Measurements from ENCODE around the gene TBC1D22A. TPM values are rescaled to one million over a fixed set of nuclear protein-coding genes. Genes with fewer than 3 reads are reported as not detected.

The TBC1D22A gene
- total RNA-seq, 2 donors from 2014 or later: 31.9 to 43.4 TPM

- H3K4me1 Mint-ChIP-seq (ENCODE audit: low read depth in 2 of 2): peaks cover 11 to 22% of the 10 kb centered on the region in 2 donors
- no peak for ATAC-seq
- no peaks in the 10 kb centered on the region for H3K36me3 Mint-ChIP-seq
- H3K9me3 Mint-ChIP-seq: no peaks in the 10 kb centered on the region
- H3K27me3 Mint-ChIP-seq: no peaks in the 10 kb centered on the region
- DNase-seq (ENCODE audit: low spot score): no peak
- H3K4me3 Mint-ChIP-seq: no peak overlapping the region
- H3K27ac Mint-ChIP-seq: no peak overlapping the region
Measured at GRCh38 chr22:46908641-46909107, 146.2 kb downstream of the TBC1D22A start.

DNA sequence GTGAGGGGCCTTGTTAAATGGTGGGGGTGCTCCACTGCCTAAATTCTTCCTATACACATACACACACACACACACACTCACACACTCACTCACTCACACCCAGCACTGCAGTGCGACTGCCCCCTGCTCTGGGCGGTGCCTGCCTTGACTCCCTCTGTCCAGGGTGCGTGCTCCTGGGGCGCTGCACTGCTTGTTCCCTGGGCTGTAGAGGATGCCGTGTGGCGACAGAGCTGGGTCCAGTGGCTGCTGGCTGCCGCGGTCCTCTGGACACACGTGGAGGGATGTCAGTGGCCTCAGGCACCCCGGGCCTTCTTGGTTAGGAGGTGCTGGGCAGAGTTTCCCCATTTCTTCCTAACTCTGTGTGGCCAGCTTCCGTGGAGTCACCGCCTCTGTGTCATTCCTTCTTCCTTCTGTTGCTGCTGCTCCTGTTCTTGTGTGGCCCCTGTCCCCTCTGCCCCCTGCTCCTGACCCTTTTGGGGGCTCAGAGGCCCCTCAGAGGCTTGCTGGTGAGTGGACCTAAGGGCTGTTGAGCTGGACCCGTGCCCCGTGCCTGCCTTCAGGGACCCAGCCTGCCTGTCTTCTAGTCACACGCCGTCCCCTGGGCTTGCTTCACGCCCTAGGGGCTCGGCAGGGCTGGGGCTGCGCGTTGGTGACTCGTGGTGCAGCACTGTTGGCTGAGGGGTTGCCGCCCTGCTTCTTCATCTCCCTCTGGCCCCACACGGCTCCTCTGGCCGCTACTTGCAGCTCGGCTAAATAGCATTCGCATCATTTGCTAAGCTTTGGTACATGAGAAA, 147.0 kb downstream of the TBC1D22A start:
- peak overlapping the region in 1 of 2 donors; percentile 48 for H3K27ac Mint-ChIP-seq
- ATAC-seq (peak in 1 of 2 donors; percentile 16), DNase-seq (ENCODE audit: low spot score) (no peak)
- H3K4me1 Mint-ChIP-seq (ENCODE audit: low read depth in 2 of 2): peaks cover 11 to 23% of the 10 kb centered on the region in 2 donors
- H3K9me3 Mint-ChIP-seq: no peaks in the 10 kb centered on the region
- H3K4me3 Mint-ChIP-seq: no peak overlapping the region
- no peaks in the 10 kb centered on the region for H3K36me3 Mint-ChIP-seq
- H3K27me3 Mint-ChIP-seq: no peaks in the 10 kb centered on the region

DNA sequence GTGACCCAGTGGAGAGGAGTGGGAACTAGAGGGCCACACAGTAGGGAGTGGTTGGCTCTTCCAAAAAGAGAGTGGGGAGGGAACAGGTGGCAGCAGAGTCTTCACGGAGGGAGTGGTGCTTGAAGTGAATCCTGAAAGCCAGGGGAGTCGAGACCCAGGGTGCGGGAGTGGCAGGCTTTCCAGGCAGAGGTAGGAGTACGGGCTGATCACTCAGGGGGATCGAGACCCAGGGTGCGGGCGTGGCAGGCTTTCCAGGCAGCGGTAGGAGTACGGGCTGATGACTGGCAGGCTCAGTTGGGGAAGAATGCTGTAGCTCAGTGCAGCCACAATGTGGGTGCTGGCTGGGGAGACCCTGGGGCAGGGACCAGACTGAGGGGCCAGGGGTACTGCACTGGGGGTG, 148.2 kb downstream of the TBC1D22A start:
- Mint-ChIP-seq H3K27ac (peak overlapping the region in 1 of 2 donors; percentile 48), H3K4me1 (ENCODE audit: low read depth in 2 of 2) (peaks cover 11 to 28% of the 10 kb centered on the region in 2 donors), H3K36me3 (no peaks in the 10 kb centered on the region), H3K27me3 (no peaks in the 10 kb centered on the region), H3K4me3 (no peak overlapping the region), H3K9me3 (no peaks in the 10 kb centered on the region)
- no peak for DNase-seq (ENCODE audit: low spot score)
- no peak for ATAC-seq

GRCh38 chr22:46911346-46911745, 148.9 kb downstream of the TBC1D22A start:
- Mint-ChIP-seq H3K27me3 (no peaks in the 10 kb centered on the region), H3K4me3 (no peak overlapping the region), H3K36me3 (no peaks in the 10 kb centered on the region), H3K27ac (no peak overlapping the region), H3K4me1 (ENCODE audit: low read depth in 2 of 2) (peaks cover 11 to 30% of the 10 kb centered on the region in 2 donors), H3K9me3 (no peaks in the 10 kb centered on the region)
- no peak for ATAC-seq
- no peak for DNase-seq (ENCODE audit: low spot score)

DNA sequence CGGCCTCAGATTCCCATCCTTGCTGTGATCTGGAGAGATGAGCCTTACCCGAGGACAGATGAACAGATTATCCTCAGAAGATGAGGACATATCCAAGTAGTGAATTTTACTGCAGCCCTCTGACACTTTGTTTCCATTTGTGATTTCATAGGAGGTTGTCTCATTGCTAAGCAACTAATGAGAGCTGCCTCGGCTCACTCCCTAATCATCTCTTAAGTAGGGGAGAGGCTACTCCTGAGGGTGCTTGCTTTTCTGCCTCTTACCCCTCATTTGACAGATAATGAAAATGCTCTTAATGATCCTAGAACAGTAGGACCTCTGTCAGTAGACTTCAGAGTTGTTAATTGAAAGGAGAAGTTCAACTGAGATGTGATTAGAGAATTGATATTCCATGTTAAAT, 150.9 kb downstream of the TBC1D22A start:
- H3K9me3 Mint-ChIP-seq: no peaks in the 10 kb centered on the region
- no peak overlapping the region for H3K27ac Mint-ChIP-seq
- no peak for ATAC-seq
- peaks cover 21 to 33% of the 10 kb centered on the region in 2 donors for H3K4me1 Mint-ChIP-seq (ENCODE audit: low read depth in 2 of 2)
- no peak for DNase-seq (ENCODE audit: low spot score)
- no peak overlapping the region for H3K4me3 Mint-ChIP-seq
- H3K36me3 Mint-ChIP-seq: no peaks in the 10 kb centered on the region
- H3K27me3 Mint-ChIP-seq: no peaks in the 10 kb centered on the region

DNA sequence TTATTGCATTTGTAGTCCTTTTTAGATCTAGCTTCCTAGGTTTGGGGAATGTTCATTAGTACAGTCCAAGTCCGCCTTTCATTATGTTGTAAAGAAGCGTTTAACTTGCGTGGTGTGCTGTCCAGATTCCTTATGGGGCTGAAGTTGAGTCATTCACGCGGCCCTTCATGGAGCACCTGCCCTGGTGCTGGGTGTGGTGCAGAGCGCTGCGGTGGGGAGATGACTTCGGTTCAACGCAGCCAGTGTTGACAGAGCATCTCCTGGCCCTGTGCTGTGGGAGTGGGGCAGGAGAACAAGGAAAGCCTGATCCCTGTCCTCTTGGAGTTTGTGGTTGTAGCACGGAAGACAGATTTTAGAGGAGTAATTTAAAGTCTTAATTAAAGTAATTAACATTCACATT, 152.0 kb downstream of the TBC1D22A start:
- Mint-ChIP-seq H3K4me1 (ENCODE audit: low read depth in 2 of 2) (peaks cover 27 to 40% of the 10 kb centered on the region in 2 donors), H3K9me3 (no peaks in the 10 kb centered on the region), H3K36me3 (no peaks in the 10 kb centered on the region), H3K27ac (peak overlapping the region in 1 of 2 donors; percentile 47), H3K4me3 (no peak overlapping the region), H3K27me3 (no peaks in the 10 kb centered on the region)
- no peak for ATAC-seq
- DNase-seq (ENCODE audit: low spot score): no peak

DNA sequence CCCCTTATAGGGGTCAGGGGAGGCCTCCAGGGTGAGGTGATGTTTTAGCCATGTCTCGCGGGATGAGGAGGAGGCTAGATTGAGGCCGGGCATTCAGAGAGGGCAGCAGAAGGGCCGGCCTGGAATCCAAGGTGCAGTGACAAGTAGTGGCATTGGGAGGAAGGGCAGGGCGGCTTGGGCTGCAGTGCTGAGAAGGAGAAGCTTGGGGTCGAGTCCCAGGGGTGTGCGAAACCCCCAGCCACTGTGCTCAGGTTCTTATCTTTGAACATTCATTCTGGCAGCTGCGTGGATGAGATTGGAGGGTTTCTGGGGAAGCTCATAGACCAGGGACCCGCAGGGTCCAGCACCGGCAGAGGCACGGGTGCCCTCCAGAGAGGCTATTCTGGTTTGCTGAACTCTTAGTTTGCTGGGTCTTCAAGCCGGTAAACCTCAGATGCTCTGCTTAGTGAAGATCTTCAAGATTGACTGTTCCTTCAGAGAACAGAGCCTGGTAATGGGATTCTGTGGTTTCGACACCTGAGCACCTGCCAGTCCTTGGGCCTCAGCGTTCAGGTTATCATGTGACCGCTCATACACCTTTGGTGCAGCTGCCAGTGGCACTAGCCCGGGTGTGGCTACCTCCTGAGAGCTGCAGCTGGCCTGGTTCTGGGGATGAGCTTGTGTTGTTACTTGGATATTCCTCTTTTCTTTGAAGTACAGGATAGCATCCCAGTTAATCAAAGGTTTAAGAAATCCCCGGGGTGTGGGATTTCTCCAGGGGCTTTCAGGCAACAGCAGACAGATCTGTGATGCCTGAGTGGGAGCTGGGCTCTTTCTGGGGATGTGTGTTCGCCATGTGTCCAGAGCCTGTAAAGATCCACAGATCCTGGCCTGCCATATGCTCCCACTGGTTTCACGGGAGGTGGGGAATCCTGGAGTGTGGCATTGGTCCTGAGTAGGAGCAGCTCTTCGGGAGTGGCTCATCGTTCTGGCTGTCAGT, 152.8 kb downstream of the TBC1D22A start:
- Mint-ChIP-seq H3K36me3 (no peaks in the 10 kb centered on the region), H3K9me3 (no peaks in the 10 kb centered on the region), H3K4me1 (ENCODE audit: low read depth in 2 of 2) (peaks cover 23 to 38% of the 10 kb centered on the region in 2 donors), H3K27ac (peak overlapping the region in 1 of 2 donors; percentile 47), H3K4me3 (no peak overlapping the region), H3K27me3 (no peaks in the 10 kb centered on the region)
- DNase-seq (ENCODE audit: low spot score): no peak
- no peak for ATAC-seq

- no peak overlapping the region for H3K4me3 Mint-ChIP-seq
- no peak for ATAC-seq
- H3K9me3 Mint-ChIP-seq: no peaks in the 10 kb centered on the region
- no peaks in the 10 kb centered on the region for H3K36me3 Mint-ChIP-seq
- H3K27me3 Mint-ChIP-seq: no peaks in the 10 kb centered on the region
- DNase-seq (ENCODE audit: low spot score): no peak
- H3K27ac Mint-ChIP-seq: no peak overlapping the region
- H3K4me1 Mint-ChIP-seq (ENCODE audit: low read depth in 2 of 2): peaks cover 23 to 32% of the 10 kb centered on the region in 2 donors
Measured at GRCh38 chr22:46915950-46916730, 153.7 kb downstream of the TBC1D22A start.

DNA sequence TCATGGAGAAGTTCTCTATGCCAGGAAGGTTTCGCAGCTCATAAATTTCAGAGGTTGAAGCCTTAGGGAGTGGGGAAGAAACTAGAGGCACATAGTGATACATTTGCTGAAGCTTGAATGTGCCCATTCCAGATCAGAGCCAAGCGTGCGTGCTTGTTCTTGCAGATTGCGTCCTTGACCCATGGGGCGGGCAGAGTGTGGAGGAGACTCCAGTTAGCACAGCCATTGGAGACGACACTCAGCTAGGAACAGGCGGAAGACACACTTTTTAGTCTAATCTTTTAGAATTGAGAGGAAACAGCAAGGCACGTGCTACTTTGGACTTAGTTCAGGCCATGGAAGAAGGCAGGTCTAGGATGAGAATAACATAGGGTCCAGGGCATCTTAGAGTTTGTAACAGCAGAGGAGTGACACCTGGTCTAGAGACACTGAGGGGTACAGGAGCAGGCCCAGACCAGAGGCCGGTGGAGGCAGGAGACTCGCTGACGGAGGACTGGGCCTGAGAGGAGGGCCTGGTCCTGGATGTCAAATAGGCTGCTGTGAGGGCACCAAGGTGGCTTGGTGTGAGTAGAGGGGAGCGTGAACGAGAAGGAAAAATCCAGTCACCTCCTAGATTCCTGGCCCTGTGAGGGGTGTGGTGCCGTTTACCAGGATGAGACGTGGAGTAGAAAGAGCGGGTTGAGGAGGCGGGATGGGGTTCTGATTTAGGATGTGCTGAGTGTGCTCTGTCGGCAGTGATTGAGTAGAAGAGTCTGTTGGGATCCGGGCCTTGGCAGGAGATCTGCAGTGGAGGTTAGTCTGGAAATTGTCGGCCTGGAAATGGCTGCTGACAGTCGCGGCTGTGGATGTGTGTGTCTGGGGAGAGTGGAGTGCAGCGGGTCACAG, 154.7 kb downstream of the TBC1D22A start:
- peaks cover 4% of the 10 kb centered on the region for H3K9me3 Mint-ChIP-seq
- peak in 1 of 2 donors; percentile 6 for ATAC-seq
- no peak overlapping the region for H3K27ac Mint-ChIP-seq
- H3K4me3 Mint-ChIP-seq: no peak overlapping the region
- peaks cover 10% of the 10 kb centered on the region for H3K36me3 Mint-ChIP-seq
- no peak for DNase-seq (ENCODE audit: low spot score)
- peaks cover 23 to 38% of the 10 kb centered on the region in 2 donors for H3K4me1 Mint-ChIP-seq (ENCODE audit: low read depth in 2 of 2)
- no peaks in the 10 kb centered on the region for H3K27me3 Mint-ChIP-seq

DNA sequence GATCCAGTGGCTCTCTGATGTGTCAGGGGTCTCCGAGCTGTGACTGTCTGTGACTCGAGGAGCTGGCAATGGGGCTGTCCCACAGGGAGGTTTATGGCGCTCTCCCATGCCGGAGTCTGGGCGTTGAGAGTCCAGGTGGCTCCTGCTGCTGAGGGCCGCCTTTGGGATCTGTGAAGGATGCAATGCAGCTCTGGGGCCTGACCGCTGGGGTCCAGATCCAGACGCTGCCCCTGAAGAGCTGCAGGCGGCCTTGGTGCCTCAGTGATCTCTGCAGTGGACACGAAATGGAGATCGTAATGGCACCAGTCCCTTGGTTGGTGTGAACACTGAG, 155.3 kb downstream of the TBC1D22A start:
- Mint-ChIP-seq H3K27me3 (no peaks in the 10 kb centered on the region), H3K4me1 (ENCODE audit: low read depth in 2 of 2) (peaks cover 24 to 38% of the 10 kb centered on the region in 2 donors), H3K9me3 (peaks cover 5% of the 10 kb centered on the region), H3K36me3 (peaks cover 12% of the 10 kb centered on the region), H3K4me3 (no peak overlapping the region), H3K27ac (no peak overlapping the region)
- ATAC-seq (peak in 1 of 2 donors; percentile 27), DNase-seq (ENCODE audit: low spot score) (no peak)

DNA sequence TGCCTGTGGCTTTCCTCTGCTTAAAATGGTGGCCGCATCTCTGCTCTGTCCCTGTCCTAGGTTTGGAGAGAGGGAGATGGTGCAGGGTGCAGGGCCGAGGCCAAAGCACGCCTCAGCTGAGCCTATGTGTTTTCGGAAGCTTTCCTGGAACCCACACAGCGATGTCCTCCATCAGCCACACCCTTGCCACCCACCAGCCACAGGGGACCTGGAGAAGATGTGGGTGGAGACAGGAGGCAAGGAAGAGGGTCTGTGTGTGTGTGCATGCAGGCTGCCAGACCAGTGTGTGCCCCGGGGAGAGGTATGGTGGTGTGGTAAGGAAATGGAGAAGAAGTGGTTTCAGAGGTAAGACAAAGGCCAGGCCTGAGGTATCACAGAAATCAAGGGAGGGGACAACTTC, 155.7 kb downstream of the TBC1D22A start:
- Mint-ChIP-seq H3K36me3 (peaks cover 12% of the 10 kb centered on the region), H3K27ac (no peak overlapping the region)
- DNase-seq (ENCODE audit: low spot score): no peak

GRCh38 chr22:46922037-46922436, 159.6 kb downstream of the TBC1D22A start:
- Mint-ChIP-seq H3K4me3 (no peak overlapping the region), H3K4me1 (ENCODE audit: low read depth in 2 of 2) (peaks cover 20 to 28% of the 10 kb centered on the region in 2 donors), H3K36me3 (peaks cover 12% of the 10 kb centered on the region), H3K27me3 (no peaks in the 10 kb centered on the region), H3K9me3 (peaks cover 5% of the 10 kb centered on the region), H3K27ac (no peak overlapping the region)
- no peak for DNase-seq (ENCODE audit: low spot score)
- ATAC-seq: no peak

More for the DNA sequence above, 155.7 kb downstream of the TBC1D22A start:
- no peaks in the 10 kb centered on the region for H3K27me3 Mint-ChIP-seq
- H3K9me3 Mint-ChIP-seq: peaks cover 5% of the 10 kb centered on the region
- peaks cover 27 to 38% of the 10 kb centered on the region in 2 donors for H3K4me1 Mint-ChIP-seq (ENCODE audit: low read depth in 2 of 2)
- no peak overlapping the region for H3K4me3 Mint-ChIP-seq
- no peak for ATAC-seq
